ENCODE data around the gene ZNF45. TPM values are rescaled to one million over a fixed set of nuclear protein-coding genes. Genes with fewer than 3 reads are reported as not detected.

ZNF45 gene
- polyA plus RNA-seq (2013) = 18.2 TPM

GRCh38 chr19:43934985-43935708 is at the start of gene ZNF45:
ZNF45 (minus strand) TSS chr19:43935282; CDS start chr19:43922185, 13,097 bp downstream.
- peaks cover 8 to 15% (median 12%) of the 10 kb centered on the region in 4 experiments for H3K4me1 ChIP-seq (ENCODE audit: control extremely low read depth in 1 of 4, control insufficient read depth in 4 of 4, insufficient read depth in 4 of 4, low read length in 3 of 4)
- no peaks in the 10 kb centered on the region for H3K27me3 ChIP-seq (replicated peaks in 2 of 5; ENCODE audit: control insufficient read depth in 4 of 5, insufficient read depth in 5 of 5, low read length in 4 of 5)
- ChIA-PET CTCF (interaction anchor here (1.2 kb wide), 1 partner anchor 16 kb away, joined by 5 read pairs; the partner anchor contains the start of gene ZNF221), POLR2A (interaction anchor here (1.3 kb wide), 1 partner anchor 18 kb away, joined by 3 read pairs; no protein-coding TSS in a partner anchor)
- H3K9me3 ChIP-seq (ENCODE audit: control extremely low read depth in 1 of 5, control insufficient read depth in 4 of 5, insufficient read depth in 2 of 5, low read depth in 1 of 5, low read length in 4 of 5) = peaks cover 5 to 7% (median 6%) of the 10 kb centered on the region in 5 experiments
- H3K36me3 ChIP-seq (ENCODE audit: control insufficient read depth in 4 of 4, insufficient read depth in 4 of 4, low read length in 3 of 4) = peaks cover 10 to 27% (median 23%) of the 10 kb centered on the region in 4 experiments
- H3K4me3 ChIP-seq (ENCODE audit: control insufficient read depth in 1 of 7, extremely low read depth in 1 of 7, insufficient read depth in 4 of 7, low read depth in 2 of 7, low read length in 6 of 7) = peak within 1 kb of the TSS; percentile 61 to 98 (median 94)
- DNase-seq = peak; percentile 92 to 94 (median 94)
- 0% methylated on average over 37 of the region's 42 CpGs for WGBS (ENCODE audit: insufficient coverage)
- peak within 1 kb of the TSS; percentile 80 to 89 for H3K27ac ChIP-seq (ENCODE audit: insufficient read depth in 1 of 2, low read depth in 1 of 2, low read length in 2 of 2, poor library complexity in 1 of 2, severe bottlenecking in 2 of 2)

GRCh38 chr19:43984687-43985000 is 49.6 kb upstream of the ZNF45 start:
- 10% methylated on average over 14 of the region's 14 CpGs for WGBS (ENCODE audit: insufficient coverage)
- POLR2A ChIA-PET = no interaction called here
- Histone ChIP-seq H3K4me1 (ENCODE audit: control extremely low read depth in 1 of 4, control insufficient read depth in 4 of 4, insufficient read depth in 4 of 4, low read length in 3 of 4) (peaks cover 0 to 14% (median 8%) of the 10 kb centered on the region in 4 experiments), H3K27ac (ENCODE audit: insufficient read depth in 1 of 2, low read depth in 1 of 2, low read length in 2 of 2, poor library complexity in 1 of 2, severe bottlenecking in 2 of 2) (peak overlapping the region; percentile 33 to 82), H3K4me3 (ENCODE audit: control insufficient read depth in 1 of 7, extremely low read depth in 1 of 7, insufficient read depth in 4 of 7, low read depth in 2 of 7, low read length in 6 of 7) (peak overlapping the region; percentile 55 to 96 (median 86)), H3K9me3 (ENCODE audit: control extremely low read depth in 1 of 5, control insufficient read depth in 4 of 5, insufficient read depth in 2 of 5, low read depth in 1 of 5, low read length in 4 of 5) (peaks cover 2 to 36% (median 12%) of the 10 kb centered on the region in 5 experiments), H3K27me3 (replicated peaks in 2 of 5; ENCODE audit: control insufficient read depth in 4 of 5, insufficient read depth in 5 of 5, low read length in 4 of 5) (no peaks in the 10 kb centered on the region), H3K36me3 (ENCODE audit: control insufficient read depth in 4 of 4, insufficient read depth in 4 of 4, low read length in 3 of 4) (peaks cover 8 to 21% (median 16%) of the 10 kb centered on the region in 4 experiments)
- CTCF ChIA-PET = interaction anchor here (0.6 kb wide), 1 partner anchor 302 kb away, joined by 3 read pairs; no protein-coding TSS in a partner anchor
- DNase-seq = peak in 2 of 3 donors; percentile 14 to 21

- ChIA-PET POLR2A (no interaction called here), CTCF (no interaction called here)
- Histone ChIP-seq H3K4me1 (ENCODE audit: control extremely low read depth in 1 of 4, control insufficient read depth in 4 of 4, insufficient read depth in 4 of 4, low read length in 3 of 4) (peaks cover 0 to 14% (median 8%) of the 10 kb centered on the region in 4 experiments), H3K4me3 (ENCODE audit: control insufficient read depth in 1 of 7, extremely low read depth in 1 of 7, insufficient read depth in 4 of 7, low read depth in 2 of 7, low read length in 6 of 7) (peak within 1 kb of the TSS; percentile 67 to 96 (median 86)), H3K9me3 (ENCODE audit: control extremely low read depth in 1 of 5, control insufficient read depth in 4 of 5, insufficient read depth in 2 of 5, low read depth in 1 of 5, low read length in 4 of 5) (peaks cover 2 to 34% (median 9%) of the 10 kb centered on the region in 5 experiments), H3K27me3 (replicated peaks in 2 of 5; ENCODE audit: control insufficient read depth in 4 of 5, insufficient read depth in 5 of 5, low read length in 4 of 5) (no peaks in the 10 kb centered on the region), H3K27ac (ENCODE audit: insufficient read depth in 1 of 2, low read depth in 1 of 2, low read length in 2 of 2, poor library complexity in 1 of 2, severe bottlenecking in 2 of 2) (peak within 1 kb of the TSS; percentile 33 to 82), H3K36me3 (ENCODE audit: control insufficient read depth in 4 of 4, insufficient read depth in 4 of 4, low read length in 3 of 4) (peaks cover 3 to 16% (median 11%) of the 10 kb centered on the region in 4 experiments)
- under 1% methylated on average over 29 of the region's 40 CpGs for WGBS (ENCODE audit: insufficient coverage)
- peak; percentile 79 to 84 (median 83) for DNase-seq
Measured at GRCh38 chr19:43983912-43984686, 49.0 kb upstream of the ZNF45 start, which contains the start of gene ZNF155. ZNF155 (plus strand) TSS chr19:43984188; CDS start chr19:43988544, 4,356 bp downstream.

- peaks cover 0 to 10% (median 7%) of the 10 kb centered on the region in 4 experiments for H3K36me3 ChIP-seq (ENCODE audit: control insufficient read depth in 4 of 4, insufficient read depth in 4 of 4, low read length in 3 of 4)
- POLR2A ChIA-PET = no interaction called here
- peak overlapping the region; percentile 33 to 82 for H3K27ac ChIP-seq (ENCODE audit: insufficient read depth in 1 of 2, low read depth in 1 of 2, low read length in 2 of 2, poor library complexity in 1 of 2, severe bottlenecking in 2 of 2)
- H3K9me3 ChIP-seq (ENCODE audit: control extremely low read depth in 1 of 5, control insufficient read depth in 4 of 5, insufficient read depth in 2 of 5, low read depth in 1 of 5, low read length in 4 of 5) = peaks cover 2 to 34% (median 8%) of the 10 kb centered on the region in 5 experiments
- H3K4me1 ChIP-seq (ENCODE audit: control extremely low read depth in 1 of 4, control insufficient read depth in 4 of 4, insufficient read depth in 4 of 4, low read length in 3 of 4) = peaks cover 0 to 14% (median 8%) of the 10 kb centered on the region in 4 experiments
- CTCF ChIA-PET = no interaction called here
- WGBS (ENCODE audit: insufficient coverage) = 31% methylated on average over 2 of the region's 2 CpGs
- no peaks in the 10 kb centered on the region for H3K27me3 ChIP-seq (replicated peaks in 2 of 5; ENCODE audit: control insufficient read depth in 4 of 5, insufficient read depth in 5 of 5, low read length in 4 of 5)
- DNase-seq = no peak
- H3K4me3 ChIP-seq (ENCODE audit: control insufficient read depth in 1 of 7, extremely low read depth in 1 of 7, insufficient read depth in 4 of 7, low read depth in 2 of 7, low read length in 6 of 7) = peak overlapping the region in 6 of 7 experiments; percentile 79 to 96 (median 87)
Measured at GRCh38 chr19:43983544-43983911, 48.4 kb upstream of the ZNF45 start.

GRCh38 chr19:43976732-43977131 is 41.6 kb upstream of the ZNF45 start:
- peaks cover 9 to 64% (median 15%) of the 10 kb centered on the region in 5 experiments for H3K9me3 ChIP-seq (ENCODE audit: control extremely low read depth in 1 of 5, control insufficient read depth in 4 of 5, insufficient read depth in 2 of 5, low read depth in 1 of 5, low read length in 4 of 5)
- no peaks in the 10 kb centered on the region for H3K4me1 ChIP-seq (ENCODE audit: control extremely low read depth in 1 of 4, control insufficient read depth in 4 of 4, insufficient read depth in 4 of 4, low read length in 3 of 4)
- no peak overlapping the region for H3K27ac ChIP-seq (ENCODE audit: insufficient read depth in 1 of 2, low read depth in 1 of 2, low read length in 2 of 2, poor library complexity in 1 of 2, severe bottlenecking in 2 of 2)
- no peaks in the 10 kb centered on the region for H3K36me3 ChIP-seq (ENCODE audit: control insufficient read depth in 4 of 4, insufficient read depth in 4 of 4, low read length in 3 of 4)
- H3K27me3 ChIP-seq (replicated peaks in 2 of 5; ENCODE audit: control insufficient read depth in 4 of 5, insufficient read depth in 5 of 5, low read length in 4 of 5) = no peaks in the 10 kb centered on the region
- H3K4me3 ChIP-seq (ENCODE audit: control insufficient read depth in 1 of 7, extremely low read depth in 1 of 7, insufficient read depth in 4 of 7, low read depth in 2 of 7, low read length in 6 of 7) = no peak overlapping the region
- ChIA-PET CTCF (no interaction called here), POLR2A (no interaction called here)
- no peak for DNase-seq
- no CpG with 5 or more reads among the region's 1 CpG for WGBS (ENCODE audit: insufficient coverage)

- Histone ChIP-seq H3K36me3 (ENCODE audit: control insufficient read depth in 4 of 4, insufficient read depth in 4 of 4, low read length in 3 of 4) (peaks cover 21 to 76% (median 52%) of the 10 kb centered on the region in 4 experiments), H3K4me1 (ENCODE audit: control extremely low read depth in 1 of 4, control insufficient read depth in 4 of 4, insufficient read depth in 4 of 4, low read length in 3 of 4) (no peaks in the 10 kb centered on the region), H3K27ac (ENCODE audit: insufficient read depth in 1 of 2, low read depth in 1 of 2, low read length in 2 of 2, poor library complexity in 1 of 2, severe bottlenecking in 2 of 2) (no peak overlapping the region), H3K9me3 (ENCODE audit: control extremely low read depth in 1 of 5, control insufficient read depth in 4 of 5, insufficient read depth in 2 of 5, low read depth in 1 of 5, low read length in 4 of 5) (peaks cover 22 to 93% (median 68%) of the 10 kb centered on the region in 5 experiments), H3K27me3 (replicated peaks in 2 of 5; ENCODE audit: control insufficient read depth in 4 of 5, insufficient read depth in 5 of 5, low read length in 4 of 5) (no peaks in the 10 kb centered on the region), H3K4me3 (ENCODE audit: control insufficient read depth in 1 of 7, extremely low read depth in 1 of 7, insufficient read depth in 4 of 7, low read depth in 2 of 7, low read length in 6 of 7) (peak overlapping the region in 1 of 7 experiments; percentile 62)
- ChIA-PET POLR2A (no interaction called here), CTCF (no interaction called here)
- no peak for DNase-seq
- WGBS (ENCODE audit: insufficient coverage) = 100% methylated on average over 2 of the region's 3 CpGs
Measured at GRCh38 chr19:43966079-43966694, 31.1 kb upstream of the ZNF45 start.
